OCI-LY7 (cell line): Measurements from ENCODE around the gene ATAD1. TPM values are rescaled to one million over a fixed set of nuclear protein-coding genes. Genes with fewer than 3 reads are reported as not detected.

ENCODE experiments used
- BruUV-seq: library from RNA; stranded (reverse); fragments of 400-500 nt; replicated peaks from 2 replicates; lab custom pipeline; 2021; lab: Mats Ljungman, UMichigan
- CTCF ChIA-PET: fragments of 300-600 bp; sonication (Branson Sonifier 250); formaldehyde crosslinking; loops from one replicate; lab custom pipeline; 2022; ENCODE audit warnings: antibody characterized with exemption; ENCODE audit not compliant: unreplicated experiment; lab: Charles Lee
- POLR2A ChIA-PET: fragments of 300-600 bp; sonication (Branson Sonifier 250); formaldehyde crosslinking; loops from one replicate; lab custom pipeline; 2022; ENCODE audit warnings: antibody characterized with exemption; lab: Charles Lee
- DNase-seq: peaks from one replicate; pipeline ENCODE4 v3.0.0-alpha.2; 2015; ENCODE audit warnings: low spot score
- H2AFZ ChIP-seq: fragments of 200-600 bp; sonication (generic), shearing (Covaris generic); 2 replicates; pipeline ENCODE4 v1.6.1; 2014; ENCODE audit warnings: mild to moderate bottlenecking, antibody characterized with exemption, low read length, moderate library complexity
- H3K27ac ChIP-seq: fragments of 200-600 bp; sonication (generic); 2 replicates; pipeline ENCODE4 v1.5.1; 2014; ENCODE audit warnings: mixed run types, low read depth, mild to moderate bottlenecking, moderate library complexity, low read length, inconsistent platforms; ENCODE audit not compliant: poor library complexity, severe bottlenecking
- H3K36me3 ChIP-seq: fragments of 200-600 bp; sonication (generic); 2 replicates; pipeline ENCODE4 v1.6.1; 2014; ENCODE audit warnings: mild to moderate bottlenecking, antibody characterized with exemption, low read length, moderate library complexity, mixed read lengths; ENCODE audit not compliant: insufficient read depth
- H3K4me1 ChIP-seq: fragments of 200-600 bp; sonication (generic); 2 replicates; pipeline ENCODE4 v1.5.1; 2014; ENCODE audit warnings: mild to moderate bottlenecking, low read length; ENCODE audit not compliant: insufficient read depth, poor library complexity, severe bottlenecking
- H3K4me2 ChIP-seq: fragments of 200-600 bp; sonication (generic); 2 replicates; pipeline ENCODE4 v1.6.1; 2014; ENCODE audit warnings: mild to moderate bottlenecking, low read length
- H3K4me3 ChIP-seq: fragments of 200-600 bp; sonication (generic); 2 replicates; pipeline ENCODE4 v1.5.1; 2014; ENCODE audit warnings: mild to moderate bottlenecking, low read depth, low read length; ENCODE audit not compliant: poor library complexity, severe bottlenecking
- H3K79me2 ChIP-seq: fragments of 200-600 bp; sonication (generic); 2 replicates; pipeline ENCODE4 v1.6.1; 2016; ENCODE audit warnings: low read depth, mild to moderate bottlenecking, low read length, moderate library complexity, mixed read lengths; ENCODE audit not compliant: insufficient read depth
- H3K9me2 ChIP-seq: fragments of 200-600 bp; sonication (generic); 2 replicates; pipeline ENCODE4 v1.6.1; 2016; ENCODE audit warnings: mild to moderate bottlenecking, low read length, mixed read lengths; ENCODE audit not compliant: insufficient read depth
- H3K9me3 ChIP-seq: fragments of 200-600 bp; sonication (generic); 2 replicates; pipeline ENCODE4 v1.6.1; 2014; ENCODE audit warnings: mild to moderate bottlenecking, mixed run types, low read length, mixed read lengths
- H4K20me1 ChIP-seq: fragments of 200-600 bp; sonication (generic); 2 replicates; pipeline ENCODE4 v1.6.1; 2014; ENCODE audit warnings: mild to moderate bottlenecking, antibody characterized with exemption, low read length, moderate library complexity, mixed read lengths; ENCODE audit not compliant: insufficient read depth
- CTCF ChIP-seq: fragments of 200-600 bp; sonication (generic); conservative IDR thresholded peaks from 2 replicates; pipeline ENCODE4 v1.5.1; 2014; ENCODE audit warnings: mild to moderate bottlenecking, antibody characterized with exemption, low read length, moderate library complexity, mixed read lengths
- EZH2phosphoT487 ChIP-seq: fragments of 200-600 bp; sonication (generic); IDR thresholded peaks from 2 replicates; pipeline ENCODE4 v1.6.1; 2018; ENCODE audit warnings: low read depth, borderline replicate concordance, mild to moderate bottlenecking, mixed run types, antibody characterized with exemption, low read length, moderate library complexity, mixed read lengths
- intact Hi-C: fragments of 100-400 bp; cut with micrococcal nuclease; formaldehyde crosslinking; loops from one replicate; pipeline ENCODE4 v1.10.0; 2022; ENCODE audit not compliant: unreplicated experiment
- total RNA-seq, 2 experiments: library from RNA; depleted of rRNA in 1 of 2; stranded (reverse); fragments of >200 nt in 1 of 2; shearing (Covaris generic) in 1 of 2; gene quantifications; 2 replicates each; pipeline ENCODE4 v1.2.3, GENCODE V29; 2014 to 2022

ATAD1 gene
- total RNA-seq, 2 experiments from 2014 or later: 19.6 to 47.7 TPM

- H4K20me1 ChIP-seq: no peaks in the 10 kb centered on the region
- peaks cover 58% of the 10 kb centered on the region for H3K36me3 ChIP-seq
- H3K4me2 ChIP-seq: no peak overlapping the region
- H2AFZ ChIP-seq: no peak overlapping the region
- ChIA-PET CTCF (no interaction called here), POLR2A (interaction anchor here (0.7 to 1.1 kb wide), 2 partner anchors 22 to 37 kb away, joined by 3 to 4 read pairs; no protein-coding TSS in a partner anchor)
- TF ChIP-seq CTCF: no peak
- no peak for TF ChIP-seq EZH2phosphoT487
- no peaks in the 10 kb centered on the region for H3K4me1 ChIP-seq
- DNase-seq: no peak
- no peak overlapping the region for H3K27ac ChIP-seq
- no TSS peak for BruUV-seq
- intact Hi-C loops: no loop called here
- H3K9me3 ChIP-seq: no peaks in the 10 kb centered on the region
- no peak overlapping the region for H3K4me3 ChIP-seq
- H3K79me2 ChIP-seq: no peaks in the 10 kb centered on the region
- no peaks in the 10 kb centered on the region for H3K9me2 ChIP-seq
Observed at GRCh38 chr10:87753995-87754866, 63.8 kb downstream of the ATAD1 start.

DNA sequence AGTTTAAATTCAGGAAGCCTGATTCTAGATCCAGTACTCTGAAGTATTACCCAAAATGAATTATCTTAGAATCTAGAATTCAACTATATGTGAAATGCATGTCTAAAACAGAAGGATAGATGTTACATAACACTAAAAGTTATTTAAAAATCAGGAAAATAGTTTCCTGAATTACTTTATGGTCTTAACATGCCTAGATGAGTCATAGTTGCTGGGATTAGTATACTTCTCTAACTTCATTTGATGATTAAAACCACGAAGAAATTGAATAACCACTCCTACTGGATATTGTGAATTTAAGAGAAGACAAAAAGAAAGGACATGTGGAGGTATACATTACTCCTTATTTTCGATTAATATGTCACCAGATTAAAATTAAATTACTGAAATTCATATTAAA, 65.5 kb downstream of the ATAD1 start:
- Histone ChIP-seq H3K9me3 (no peaks in the 10 kb centered on the region), H3K4me2 (no peak overlapping the region), H3K4me1 (no peaks in the 10 kb centered on the region), H3K4me3 (no peak overlapping the region), H3K9me2 (no peaks in the 10 kb centered on the region), H4K20me1 (no peaks in the 10 kb centered on the region), H2AFZ (no peak overlapping the region), H3K36me3 (peaks cover 50% of the 10 kb centered on the region), H3K79me2 (no peaks in the 10 kb centered on the region), H3K27ac (no peak overlapping the region)
- no TSS peak for BruUV-seq
- ChIA-PET POLR2A (interaction anchor here (0.5 to 2.4 kb wide), 2 partner anchors 8 to 19 kb away, joined by 5 to 9 read pairs; no protein-coding TSS in a partner anchor), CTCF (no interaction called here)
- intact Hi-C loops: no loop called here
- TF ChIP-seq CTCF: no peak
- no peak for TF ChIP-seq EZH2phosphoT487
- no peak for DNase-seq

GRCh38 chr10:87751274-87751673, 66.8 kb downstream of the ATAD1 start:
- no peaks in the 10 kb centered on the region for H3K79me2 ChIP-seq
- intact Hi-C loops: no loop called here
- CTCF ChIA-PET: no interaction called here
- DNase-seq: no peak
- no peak overlapping the region for H2AFZ ChIP-seq
- no peak overlapping the region for H3K27ac ChIP-seq
- no peaks in the 10 kb centered on the region for H3K9me3 ChIP-seq
- H3K4me3 ChIP-seq: no peak overlapping the region
- H3K4me2 ChIP-seq: no peak overlapping the region
- no peaks in the 10 kb centered on the region for H3K9me2 ChIP-seq
- TF ChIP-seq EZH2phosphoT487 (no peak), CTCF (no peak)
- no peaks in the 10 kb centered on the region for H4K20me1 ChIP-seq
- H3K4me1 ChIP-seq: no peaks in the 10 kb centered on the region
- POLR2A ChIA-PET: interaction anchor here (0.6 to 2.4 kb wide), 7 partner anchors 10 to 373 kb away, joined by 3 to 9 read pairs (median 3); no protein-coding TSS in a partner anchor
- no TSS peak for BruUV-seq
- peaks cover 39% of the 10 kb centered on the region for H3K36me3 ChIP-seq
